Left renal cortex interstitium (tissue), 4 donors: ENCODE results near the gene KRTAP4-12. TPM values are rescaled to one million over a fixed set of nuclear protein-coding genes. Genes with fewer than 3 reads are reported as not detected.
"Not testable (repeated sequence)": the region's sequence is repeated elsewhere in the genome, so short reads cannot be mapped to it uniquely, and the experiment has no call there.

Experiments used
- DNase-seq, 4 donors: peaks; one replicate each; pipeline ENCODE4 v3.0.0-alpha.2; 2013; ENCODE audit warnings: low read depth in 4 of 4, low spot score in 2 of 4, missing footprints in 1 of 4
- polyA plus RNA-seq, 4 donors: library from polyadenylated mRNA; unstranded; fragments of 120-200 nt; gene quantifications; one replicate each; pipeline ENCODE4 v1.2.1, GENCODE V29; 2013; ENCODE audit not compliant: insufficient read length in 4 of 4

KRTAP4-12 gene
- polyA plus RNA-seq, 4 donors = not detected

- DNase-seq = no peak
Observed at GRCh38 chr17:41127371-41127770, 3.4 kb upstream of the KRTAP4-12 start.

GRCh38 chr17:41126412-41126811 lies 2.4 kb upstream of the KRTAP4-12 start:
- DNase-seq = no peak

- no peak for DNase-seq
Observed at GRCh38 chr17:41125064-41125463, 1.1 kb upstream of the KRTAP4-12 start.

GRCh38 chr17:41123292-41123990 lies 541 bp downstream of the KRTAP4-12 start:
- not testable (repeated sequence) for DNase-seq

- no peak for DNase-seq
Observed at GRCh38 chr17:41121742-41122141, 2.2 kb downstream of the KRTAP4-12 start.

GRCh38 chr17:41119696-41120690 lies 4.0 kb downstream of the KRTAP4-12 start:
- not testable (repeated sequence) for DNase-seq

GRCh38 chr17:41118721-41119120 lies 5.3 kb downstream of the KRTAP4-12 start:
- DNase-seq = no peak

DNA sequence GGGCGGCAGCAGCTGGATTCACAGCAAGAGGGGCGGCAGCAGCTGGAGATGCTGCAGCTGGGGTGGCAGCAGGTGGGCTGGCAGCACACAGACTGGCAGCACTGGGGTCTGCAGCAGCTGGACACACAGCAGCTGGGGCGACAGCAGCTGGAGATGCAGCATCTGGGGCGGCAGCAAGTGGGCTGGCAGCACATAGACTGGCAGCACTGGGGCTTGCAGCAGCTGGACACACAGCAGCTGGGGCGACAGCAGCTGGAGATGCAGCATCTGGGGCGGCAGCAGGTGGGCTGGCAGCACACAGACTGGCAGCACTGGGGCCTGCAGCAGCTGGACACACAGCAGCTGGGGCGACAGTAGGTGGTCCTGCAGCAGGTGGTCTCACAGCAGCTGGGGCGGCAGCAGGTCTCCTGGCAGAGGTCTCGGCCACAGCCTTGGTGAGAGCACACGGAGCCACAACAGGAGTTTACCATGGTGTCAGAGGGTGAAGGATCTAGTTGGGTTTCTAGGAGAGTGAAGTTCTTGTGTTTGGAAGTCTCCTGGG lies 6.1 kb downstream of the KRTAP4-12 start, which contains the start of gene KRTAP4-11:
KRTAP4-11 (minus strand) TSS at position 528 of the 541 bp plus-strand sequence; CDS start at position 470, 58 bp downstream.
- not testable (repeated sequence) for DNase-seq

DNA sequence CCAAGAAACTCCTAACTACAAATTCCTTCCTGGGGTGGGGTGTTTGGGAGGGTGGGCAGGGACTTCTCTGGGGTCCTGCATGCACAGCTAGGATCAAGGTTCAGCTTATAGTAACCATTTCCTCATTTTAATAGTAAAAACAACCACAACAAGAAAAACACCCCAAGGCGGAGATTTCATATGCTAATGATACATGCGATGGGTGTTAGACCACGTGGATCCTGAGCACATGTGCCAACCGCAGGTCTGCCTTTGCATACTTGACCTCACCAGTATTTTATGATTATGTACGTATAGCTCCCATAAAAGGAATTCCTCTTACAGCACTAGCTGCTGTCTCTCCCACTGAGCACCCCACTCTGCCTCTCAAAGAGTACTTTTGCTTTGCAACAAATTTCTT lies 7.7 kb downstream of the KRTAP4-12 start:
- DNase-seq = no peak

GRCh38 chr17:41111151-41111885 lies 12.7 kb downstream of the KRTAP4-12 start:
- DNase-seq = no peak

GRCh38 chr17:41108728-41109386 lies 15.1 kb downstream of the KRTAP4-12 start:
- not testable (repeated sequence) for DNase-seq

DNA sequence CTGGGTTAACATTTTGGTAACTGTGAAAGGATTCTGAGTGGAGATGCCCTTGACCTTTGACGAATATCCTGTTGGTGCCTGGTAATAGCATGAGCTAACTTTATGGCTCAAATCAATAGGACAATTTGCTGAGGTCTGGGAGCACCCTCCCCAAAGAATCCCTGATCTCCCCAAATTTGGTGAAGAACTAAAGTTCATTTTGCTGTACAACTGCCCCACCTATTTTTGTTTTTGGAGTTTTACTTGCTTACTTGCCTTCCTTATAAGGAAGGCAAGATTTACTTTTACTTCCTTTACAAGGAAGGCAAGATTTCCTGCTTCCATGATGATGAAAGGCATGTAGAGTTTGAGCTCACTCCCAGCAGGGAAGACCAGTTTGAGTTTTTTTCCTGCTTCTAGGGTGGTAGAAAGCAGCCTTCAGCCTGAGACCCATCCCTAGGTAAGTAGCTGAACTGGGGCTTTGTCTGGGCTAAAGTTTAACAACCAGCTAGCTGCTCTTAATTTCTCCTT lies 16.0 kb downstream of the KRTAP4-12 start:
- DNase-seq = no peak

DNA sequence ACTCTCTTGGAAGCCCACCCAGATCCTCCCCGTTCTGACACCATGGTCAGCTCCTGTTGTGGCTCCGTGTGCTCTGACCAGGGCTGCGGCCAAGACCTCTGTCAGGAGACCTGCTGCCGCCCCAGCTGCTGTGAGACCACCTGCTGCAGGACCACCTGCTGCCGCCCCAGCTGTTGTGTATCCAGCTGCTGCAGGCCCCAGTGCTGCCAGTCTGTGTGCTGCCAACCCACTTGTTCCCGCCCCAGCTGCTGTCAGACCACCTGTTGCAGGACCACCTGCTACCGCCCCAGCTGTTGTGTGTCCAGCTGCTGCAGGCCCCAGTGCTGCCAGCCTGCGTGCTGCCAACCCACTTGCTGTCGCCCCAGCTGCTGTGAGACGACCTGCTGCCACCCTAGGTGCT lies 18.6 kb downstream of the KRTAP4-12 start, which contains the start of gene KRTAP4-9:
KRTAP4-9 (plus strand) TSS at position 43 of the 400 bp plus-strand sequence; CDS start at position 43, 0 bp downstream.
- not testable (repeated sequence) for DNase-seq

DNA sequence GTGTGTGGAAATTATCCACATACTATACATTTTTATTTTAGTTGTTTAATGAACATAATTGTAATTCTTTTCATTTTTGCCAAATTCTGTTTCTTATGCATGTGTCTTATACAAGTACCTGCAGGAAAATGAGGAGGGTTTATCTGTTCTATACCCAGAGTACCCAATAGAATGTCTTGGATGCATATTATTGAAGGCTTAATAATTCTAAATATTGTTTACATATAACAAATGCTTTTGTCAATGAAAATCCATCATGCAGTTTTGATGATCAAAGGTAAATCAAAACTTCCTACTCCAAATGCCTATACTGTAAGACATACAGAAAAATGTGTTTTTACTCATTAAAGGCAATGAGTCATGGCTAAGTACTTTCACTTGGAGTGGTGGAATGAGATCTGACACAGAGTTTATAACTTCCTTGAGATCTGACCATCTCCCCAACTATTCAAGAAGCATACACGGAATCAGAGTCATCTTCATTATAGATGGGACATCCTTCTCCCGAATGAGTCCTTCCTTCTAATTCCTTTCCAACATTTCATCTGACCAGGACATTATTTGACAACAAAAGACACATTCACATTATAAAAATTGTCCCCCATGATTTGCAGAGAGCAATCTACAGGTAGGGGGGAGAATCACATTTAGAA lies 19.5 kb downstream of the KRTAP4-12 start:
- DNase-seq = not testable (repeated sequence)

GRCh38 chr17:41103896-41104295 lies 20.1 kb downstream of the KRTAP4-12 start:
- DNase-seq = no peak

- DNase-seq = no peak
Observed at GRCh38 chr17:41101586-41102259, 22.3 kb downstream of the KRTAP4-12 start, which contains the start of gene KRTAP4-16. KRTAP4-16 (minus strand) TSS chr17:41102209; CDS start chr17:41102209, 0 bp downstream.

DNA sequence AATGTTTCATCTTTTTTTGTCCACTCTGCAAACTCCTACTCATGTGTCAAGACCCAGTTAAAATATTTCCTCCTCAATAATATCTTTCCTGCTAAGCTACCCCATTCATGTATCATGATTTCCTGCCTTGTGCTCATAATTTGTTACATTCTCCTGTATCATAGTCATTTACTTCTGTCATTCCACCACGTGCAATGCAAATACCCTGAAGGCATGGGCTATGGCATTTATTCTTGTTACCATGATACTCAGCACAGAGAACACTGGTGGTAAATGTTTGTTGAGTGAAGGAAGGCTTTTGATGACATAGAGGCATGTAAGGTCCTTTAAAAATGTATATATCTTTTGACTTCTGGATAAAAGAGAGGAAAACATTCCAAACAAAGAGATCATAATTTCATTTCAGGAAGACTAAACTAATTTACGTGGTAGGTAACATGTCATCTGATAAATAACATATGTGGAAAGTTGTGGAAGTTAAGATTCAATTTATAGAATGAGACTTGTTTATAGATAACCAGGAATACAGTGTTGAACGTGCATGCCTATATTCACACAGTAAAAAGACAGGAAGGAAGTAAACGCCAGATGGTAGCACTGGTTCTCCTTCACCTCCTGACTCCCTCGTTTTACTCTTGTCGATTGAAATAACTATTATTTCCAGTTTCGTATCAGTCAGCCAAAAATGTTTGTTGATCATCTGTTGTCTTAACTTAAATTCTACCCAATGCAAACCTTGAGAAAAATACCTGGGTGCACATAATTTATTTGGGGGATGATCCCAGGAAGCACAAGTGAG lies 24.1 kb downstream of the KRTAP4-12 start:
- not testable (repeated sequence) for DNase-seq
